VCaP (cell line): Measurements from ENCODE around the gene STARD3.
A peak's percentile ranks its signal among the peaks of the same experiment; 100 is the strongest.

Source experiments
- H3K27ac ChIP-seq: fragments of 450-650 bp; 2 replicates; pipeline ENCODE4 v1.5.1; 2017
- CTCF ChIP-seq: fragments of 450-650 bp; conservative IDR thresholded peaks from 2 replicates; pipeline ENCODE4 v1.5.1; 2017; ENCODE audit warnings: mild to moderate bottlenecking, moderate library complexity

STARD3 gene

GRCh38 chr17:39619786-39620101 lies 17.2 kb upstream of the STARD3 start:
- 0 out of 2 replicates have a peak overlapping the region, but pooled peaks have one; percentile 96 for H3K27ac ChIP-seq
- TF ChIP-seq CTCF, result no peak

GRCh38 chr17:39621523-39622379 lies 15.2 kb upstream of the STARD3 start:
- peak overlapping the region; percentile 26; the same call in 1 of the 2 replicates for H3K27ac ChIP-seq
- peak; percentile 100 for TF ChIP-seq CTCF

GRCh38 chr17:39622380-39623006 lies 14.5 kb upstream of the STARD3 start:
- H3K27ac ChIP-seq, result peak overlapping the region; percentile 26; the same call in 1 of the 2 replicates
- no peak for TF ChIP-seq CTCF

GRCh38 chr17:39623356-39623950 lies 13.5 kb upstream of the STARD3 start:
- no peak overlapping the region for H3K27ac ChIP-seq
- peak; percentile 97 for TF ChIP-seq CTCF

- no peak for TF ChIP-seq CTCF
- no peak overlapping the region for H3K27ac ChIP-seq
Measured at GRCh38 chr17:39624313-39624712, 12.6 kb upstream of the STARD3 start.

- no peak for TF ChIP-seq CTCF
Measured at GRCh38 chr17:39625198-39625785, 11.7 kb upstream of the STARD3 start.

More at GRCh38 chr17:39625198-39625785, 11.7 kb upstream of the STARD3 start:
- H3K27ac ChIP-seq, result no peak overlapping the region
